Stimulated activated CD8-positive, alpha-beta memory T cell treated with anti-CD3 and anti-CD28 coated beads, Interleukin-12 subunit alpha, Interleukin-12 subunit beta, amount 100 ng/mL, for 24 hours (primary cell): ENCODE data around the gene MIA3.
A peak's percentile ranks its signal among the peaks of the same experiment; 100 is the strongest.

Experiments used
- DNase-seq: peaks from one replicate; pipeline ENCODE4 v3.0.0-alpha.2; 2020; ENCODE audit errors: extremely low read depth

Gene MIA3

DNA sequence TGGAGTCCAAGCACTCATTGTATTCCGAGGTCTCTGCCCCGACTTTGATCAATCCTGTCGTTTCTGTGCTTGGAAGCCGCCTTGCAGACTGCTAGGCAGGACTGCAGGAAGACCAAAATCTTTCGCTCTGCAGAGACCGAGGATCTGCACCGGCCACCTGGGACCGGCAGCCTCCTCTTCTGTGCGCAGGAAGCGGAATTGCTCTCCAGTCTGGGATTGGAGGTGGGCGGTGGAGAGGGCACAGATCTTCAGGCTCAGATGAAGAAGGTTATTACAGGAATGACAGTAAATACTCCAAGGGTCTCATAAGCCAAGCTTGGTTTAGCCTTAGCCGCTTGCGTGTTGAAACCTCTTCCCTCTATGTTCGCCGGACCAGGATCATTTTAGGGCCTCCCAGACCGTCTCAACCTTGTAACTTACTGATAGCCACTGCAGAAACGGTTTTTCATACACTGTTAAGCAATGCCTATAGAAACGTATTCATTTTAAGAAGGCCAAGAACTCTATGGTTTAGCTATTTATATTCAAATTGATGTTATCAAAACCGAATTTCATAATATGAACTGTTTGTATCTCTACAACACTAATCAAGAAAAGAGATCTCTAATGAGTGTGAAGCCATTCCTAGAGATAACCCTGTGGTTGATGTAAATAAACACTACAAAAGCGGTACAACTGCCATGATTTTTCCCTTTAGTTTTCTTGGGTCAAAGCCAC, 1.1 kb downstream of the MIA3 start:
- DNase-seq = no peak

DNA sequence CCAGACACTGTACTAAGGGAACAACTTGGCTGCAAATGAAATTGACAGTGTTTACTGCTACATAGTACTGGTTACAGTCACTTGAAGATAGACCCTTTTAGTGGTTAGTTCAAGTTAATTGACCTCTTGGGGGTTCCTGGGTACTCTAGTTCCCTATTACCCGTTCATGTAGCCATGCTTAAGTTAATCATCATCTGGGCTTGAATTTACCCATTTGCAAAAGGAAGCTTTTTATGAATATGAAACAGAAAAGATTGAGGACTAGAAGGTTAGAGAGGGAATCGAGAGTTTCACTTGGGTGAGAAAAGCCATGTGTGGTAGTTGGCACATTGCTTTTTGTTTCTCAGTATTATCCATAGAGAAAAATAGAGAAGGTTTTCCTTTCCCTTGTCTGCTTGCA, 2.7 kb downstream of the MIA3 start:
- no peak for DNase-seq

DNA sequence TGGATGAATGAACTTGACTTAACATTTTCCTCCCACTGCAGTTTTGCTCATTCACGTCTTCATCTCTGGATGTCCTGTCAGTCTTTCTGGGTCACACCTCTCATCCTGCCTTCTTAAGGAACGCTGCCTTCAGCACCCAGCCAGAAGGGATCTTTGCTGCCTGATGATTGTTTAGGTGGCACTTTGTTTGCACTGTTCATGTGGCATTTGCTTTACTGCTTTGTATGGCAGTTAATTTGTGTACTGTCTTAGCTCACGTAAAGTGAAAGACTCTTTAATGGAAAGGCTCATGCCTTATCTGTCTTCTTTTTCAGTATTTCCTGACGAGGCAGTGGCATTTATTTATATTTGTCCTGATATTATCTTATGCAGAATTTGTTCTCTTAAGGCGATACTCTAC, 4.9 kb downstream of the MIA3 start:
- no peak for DNase-seq

DNA sequence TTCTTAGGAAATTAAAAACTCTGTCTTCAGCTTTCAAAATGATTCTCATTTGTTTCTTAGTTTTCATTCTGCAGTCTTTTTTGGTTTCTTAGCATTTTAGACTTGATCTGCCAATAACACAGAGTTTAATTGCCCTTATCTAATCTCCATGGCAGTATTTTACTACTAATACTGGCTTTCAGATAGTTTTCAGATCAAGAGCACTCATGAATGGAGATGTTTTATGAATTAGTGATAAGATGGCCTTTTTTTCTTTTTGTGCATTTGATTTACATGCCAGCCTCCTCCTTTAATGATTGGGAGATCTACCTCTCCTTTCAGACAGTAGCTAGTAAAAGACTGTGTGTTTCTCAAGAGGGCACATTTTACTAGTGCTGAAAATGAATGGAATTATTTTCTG, 5.6 kb downstream of the MIA3 start:
- no peak for DNase-seq

DNA sequence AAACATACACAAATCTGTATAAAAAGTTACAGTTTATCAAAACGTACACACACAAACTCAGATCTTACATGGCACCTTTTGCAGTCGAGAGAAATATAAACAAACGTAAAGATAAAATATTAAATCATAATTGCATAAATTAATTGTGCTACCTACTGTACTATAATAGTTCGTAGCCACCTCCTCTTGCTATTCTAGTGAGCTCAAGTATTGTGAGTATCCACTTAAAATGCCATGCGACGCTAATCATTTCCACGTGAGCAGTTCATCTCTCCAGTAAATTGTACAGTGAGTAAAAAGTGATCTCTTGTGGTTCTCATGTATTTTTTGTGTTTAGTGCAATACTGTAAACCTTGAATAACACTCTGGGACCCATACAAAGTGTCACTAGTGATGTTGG, 6.3 kb downstream of the MIA3 start:
- no peak for DNase-seq

DNA sequence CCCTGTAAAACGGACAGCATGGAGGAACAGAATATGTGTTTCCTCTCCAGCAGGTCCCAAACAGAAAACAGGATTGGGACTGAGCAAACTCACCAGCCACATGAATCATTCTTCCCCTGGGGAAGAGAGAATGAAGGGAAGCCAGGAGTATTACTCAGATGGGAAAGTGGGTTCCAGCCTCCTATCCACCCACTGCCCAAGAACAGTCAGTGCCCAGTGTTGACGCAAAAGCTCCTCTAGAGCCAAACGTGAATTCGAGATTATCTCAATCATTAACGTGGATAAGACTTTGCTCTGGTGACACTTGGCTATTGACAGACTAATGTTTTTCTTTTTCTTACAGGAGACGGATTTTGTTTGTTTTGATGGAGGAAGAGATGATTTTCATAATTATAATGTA, 9.3 kb downstream of the MIA3 start:
- no peak for DNase-seq

DNA sequence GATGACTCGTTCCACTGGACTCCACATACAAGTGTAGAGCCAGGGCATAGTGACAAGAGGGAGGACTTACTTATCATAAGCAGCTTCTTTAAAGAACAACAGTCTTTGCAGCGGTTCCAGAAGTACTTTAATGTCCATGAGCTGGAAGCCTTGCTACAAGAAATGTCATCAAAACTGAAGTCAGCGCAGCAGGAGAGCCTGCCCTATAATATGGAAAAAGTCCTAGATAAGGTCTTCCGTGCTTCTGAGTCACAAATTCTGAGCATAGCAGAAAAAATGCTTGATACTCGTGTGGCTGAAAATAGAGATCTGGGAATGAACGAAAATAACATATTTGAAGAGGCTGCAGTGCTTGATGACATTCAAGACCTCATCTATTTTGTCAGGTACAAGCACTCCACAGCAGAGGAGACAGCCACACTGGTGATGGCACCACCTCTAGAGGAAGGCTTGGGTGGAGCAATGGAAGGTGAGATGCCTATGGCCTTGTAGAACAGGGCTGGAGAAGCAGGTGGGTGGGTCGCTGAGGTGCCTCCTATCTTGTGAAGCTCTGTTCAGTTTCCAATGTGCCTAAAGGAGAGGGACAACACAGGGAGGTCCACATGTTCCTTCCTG, 12.1 kb downstream of the MIA3 start:
- DNase-seq = no peak

DNA sequence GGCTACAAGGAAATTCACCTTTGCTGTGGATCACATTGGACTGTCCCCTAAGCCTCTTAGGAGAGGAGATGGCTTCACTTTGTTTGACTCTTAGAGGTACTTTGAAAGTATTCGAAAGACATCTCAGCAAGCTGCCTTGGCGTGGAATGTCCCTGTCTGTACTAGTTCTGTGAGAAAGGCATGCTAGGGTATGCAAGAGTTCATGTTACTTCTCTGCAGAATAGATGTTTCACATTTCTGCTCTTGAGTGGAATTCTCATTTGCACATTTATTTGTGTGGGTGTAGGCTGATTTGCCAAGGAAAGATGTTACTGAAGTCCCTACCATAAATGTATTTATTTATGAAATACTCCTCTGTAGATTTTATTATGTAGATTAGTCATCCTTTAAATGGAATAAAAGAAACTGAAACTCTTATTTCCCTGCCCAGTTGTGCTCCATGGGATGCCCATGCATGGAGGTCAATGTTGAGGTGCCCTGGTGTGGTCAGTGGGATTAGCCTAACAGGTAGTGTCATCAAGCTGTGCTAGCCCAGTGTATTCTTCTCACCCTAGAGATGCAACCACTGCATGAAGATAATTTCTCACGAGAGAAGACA, 13.8 kb downstream of the MIA3 start:
- DNase-seq = no peak

DNA sequence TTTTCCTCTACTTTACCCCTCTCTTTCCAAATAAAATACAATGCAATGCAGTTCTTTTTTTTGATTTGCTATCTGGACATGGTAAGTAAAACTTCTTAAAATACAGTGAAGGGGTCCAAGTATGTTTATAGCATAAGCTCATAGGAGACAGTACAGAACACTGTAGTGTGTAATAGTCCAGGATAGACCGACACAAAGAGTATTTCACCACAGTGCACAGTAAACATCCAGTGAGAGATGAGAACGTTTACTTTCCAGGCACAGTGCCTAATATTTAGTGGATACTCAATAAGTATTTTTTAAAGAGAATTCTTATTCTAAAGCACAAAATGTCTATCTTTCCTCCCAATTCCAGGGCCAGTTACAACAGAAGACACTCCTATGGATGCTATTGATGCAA, 14.9 kb downstream of the MIA3 start:
- DNase-seq = no peak

DNA sequence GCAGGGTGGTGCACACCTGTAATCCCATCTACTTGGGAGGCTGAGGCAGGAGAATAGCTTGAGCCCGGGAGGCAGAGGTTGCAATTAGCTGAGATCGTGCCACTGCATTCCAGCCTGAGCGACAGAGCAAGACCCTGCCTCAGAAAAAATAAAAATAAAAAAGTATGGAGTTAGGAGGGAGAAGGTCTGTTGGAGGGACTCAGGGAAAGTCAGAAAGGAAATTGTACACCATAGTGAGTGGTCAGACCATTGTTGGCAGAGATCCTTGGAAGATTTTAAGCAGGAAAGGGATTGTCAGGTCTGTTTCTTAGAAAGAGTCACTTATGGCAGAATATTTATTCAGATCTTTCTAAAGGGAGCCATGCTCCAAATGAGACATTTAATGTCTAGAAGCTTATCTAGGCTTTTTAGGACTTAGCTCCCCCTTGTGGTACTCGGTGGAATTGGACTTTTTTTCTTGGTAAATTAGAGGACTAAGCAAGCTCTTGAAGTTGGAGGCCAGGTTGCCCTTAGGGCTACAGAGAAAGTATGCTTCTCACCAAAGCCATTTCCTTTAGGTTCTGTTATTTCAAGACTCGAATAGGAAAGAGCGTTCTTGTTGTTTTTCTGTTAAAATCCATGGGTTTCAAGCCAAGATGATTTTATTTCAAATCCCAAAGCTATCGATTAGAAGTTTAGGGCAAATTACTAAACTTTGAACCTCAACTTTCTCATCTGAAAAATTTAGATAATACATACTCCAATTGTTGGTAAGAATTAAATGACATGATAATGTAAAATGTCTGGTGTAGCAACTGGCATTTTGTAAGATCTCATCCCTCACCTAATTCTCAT, 16.5 kb downstream of the MIA3 start:
- peak; percentile 22 for DNase-seq

DNA sequence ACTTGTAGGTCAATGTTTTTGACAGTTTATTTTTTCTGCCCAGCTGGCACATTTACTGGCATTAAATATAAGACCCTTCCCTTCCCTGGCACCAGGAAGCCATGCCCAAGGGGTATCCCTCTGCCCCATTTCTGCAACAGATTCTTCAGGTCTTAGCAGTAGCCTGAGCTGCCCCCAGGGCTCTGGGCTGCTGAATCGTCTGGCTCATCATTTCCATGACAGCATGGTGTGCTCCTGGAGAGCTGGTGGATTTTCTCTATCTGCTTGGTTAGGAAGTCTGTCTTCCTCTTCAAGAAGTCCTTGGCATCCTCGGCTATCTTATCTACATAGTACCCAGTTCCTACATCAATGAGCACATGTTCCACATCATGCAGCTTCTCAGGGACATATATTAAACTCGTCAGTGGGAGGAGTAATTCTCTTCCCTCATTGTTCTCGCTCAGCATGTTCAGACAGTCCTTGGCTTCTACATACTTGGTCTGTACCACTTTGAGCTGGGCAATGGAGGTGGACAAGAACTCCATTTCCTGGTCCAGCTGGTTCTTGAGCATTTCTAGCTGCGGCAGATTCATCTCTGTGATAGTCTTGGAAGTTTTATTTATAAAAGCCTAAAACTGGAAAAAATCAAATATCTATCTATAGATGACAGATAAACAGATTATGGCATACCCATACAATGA, 23.5 kb downstream of the MIA3 start:
- no peak for DNase-seq

DNA sequence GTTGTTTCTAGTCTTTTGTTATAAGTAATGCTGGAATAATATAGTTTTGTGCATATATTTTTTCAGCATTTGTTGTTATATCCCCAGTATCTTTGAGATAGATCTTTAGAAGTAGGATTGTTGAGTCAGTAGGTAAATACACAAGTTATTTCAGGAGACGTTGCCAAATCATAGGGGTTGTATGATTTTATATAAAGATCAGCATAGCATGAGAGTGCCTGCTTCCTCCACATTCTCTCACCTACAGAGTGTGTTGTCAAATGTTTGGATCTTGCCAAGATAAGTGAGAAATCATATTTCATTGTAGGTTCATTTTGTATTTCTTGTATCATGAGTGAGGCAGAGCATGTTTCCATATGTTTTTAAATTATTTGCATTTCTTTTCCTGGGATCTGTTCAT, 24.6 kb downstream of the MIA3 start:
- no peak for DNase-seq

DNA sequence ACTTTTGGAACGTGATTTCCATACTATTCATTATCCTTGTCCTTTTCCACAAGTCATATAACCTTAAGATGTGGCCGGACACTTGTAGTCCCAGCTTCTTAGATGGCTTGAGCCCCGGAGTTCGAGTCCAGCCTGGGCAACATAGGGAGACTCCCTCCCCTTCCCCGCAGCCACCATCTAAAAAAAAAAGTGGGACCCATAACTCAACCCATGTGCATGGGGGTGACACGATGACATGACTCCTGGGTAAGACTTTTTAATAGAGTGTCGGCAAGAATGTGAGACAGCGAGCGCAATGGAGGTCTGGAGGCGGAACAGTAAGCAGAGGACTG, 25.7 kb downstream of the MIA3 start:
- DNase-seq = no peak

DNA sequence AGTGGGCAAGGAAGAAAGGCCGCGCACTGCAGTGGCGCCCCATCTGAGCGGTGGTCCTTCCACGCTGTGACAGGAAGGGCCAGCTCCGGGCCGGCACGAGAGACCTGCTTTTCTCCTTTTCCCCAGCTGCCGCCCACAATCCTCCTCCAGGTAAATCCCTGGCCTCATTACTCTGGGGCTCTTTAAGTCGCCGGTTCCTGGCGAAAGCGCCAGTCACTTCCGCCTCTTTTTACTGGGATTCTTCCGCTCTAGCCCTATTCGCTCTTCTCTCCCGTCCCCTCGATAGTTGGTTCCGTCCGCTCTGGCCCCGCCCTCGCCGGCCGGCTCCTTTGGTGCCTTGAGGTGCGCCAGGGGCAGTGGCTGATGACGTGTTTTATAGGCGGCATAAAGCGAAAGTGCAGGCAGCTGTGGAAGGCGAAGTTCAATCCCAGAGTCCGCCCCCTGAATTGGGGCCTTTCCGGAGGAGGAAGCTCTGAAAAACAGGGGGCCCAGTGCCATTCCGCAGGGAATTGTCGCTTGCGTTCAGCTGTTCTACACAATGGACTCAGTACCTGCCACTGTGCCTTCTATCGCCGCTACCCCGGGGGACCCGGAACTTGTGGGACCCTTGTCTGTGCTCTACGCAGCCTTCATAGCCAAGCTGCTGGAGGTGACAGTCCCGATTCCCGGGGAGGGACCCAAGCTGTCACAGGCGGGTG, 26.2 kb downstream of the MIA3 start:
- peak; percentile 90 for DNase-seq

DNA sequence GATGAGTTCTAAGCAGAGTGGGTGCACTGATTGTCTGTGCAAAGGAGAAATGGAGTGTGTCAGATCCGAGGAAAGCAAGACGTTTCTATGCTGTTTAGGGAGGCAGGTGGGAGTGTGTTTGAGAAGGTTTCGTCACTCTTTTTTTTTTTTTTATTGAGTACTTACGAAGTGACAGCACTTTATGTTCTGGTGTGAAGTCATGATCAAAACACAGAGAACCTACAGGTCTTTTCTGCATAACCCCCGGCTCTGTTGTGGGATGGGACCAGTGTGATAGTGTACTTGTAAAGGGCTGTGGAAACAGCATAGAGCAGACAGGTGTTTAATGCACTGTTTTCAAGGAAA, 26.7 kb downstream of the MIA3 start:
- no peak for DNase-seq

DNA sequence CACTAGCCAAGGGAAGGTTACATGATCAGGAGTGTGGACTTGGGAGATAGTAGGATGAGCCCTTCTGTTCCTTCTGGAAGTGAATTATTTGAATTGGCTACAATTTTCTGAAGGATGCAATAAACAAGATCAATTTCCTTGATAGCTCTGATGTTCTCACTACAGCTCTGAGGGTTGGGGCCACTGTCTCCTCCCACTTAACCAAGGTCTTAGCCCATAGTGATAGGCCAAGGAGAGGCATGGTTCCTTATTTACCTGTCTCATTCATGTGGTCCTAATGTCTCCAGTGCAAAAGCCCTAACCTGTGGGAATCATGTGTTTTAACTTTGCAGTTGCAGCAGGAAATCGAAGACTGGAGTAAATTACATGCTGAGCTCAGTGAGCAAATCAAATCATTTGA, 34.8 kb downstream of the MIA3 start:
- no peak for DNase-seq

DNA sequence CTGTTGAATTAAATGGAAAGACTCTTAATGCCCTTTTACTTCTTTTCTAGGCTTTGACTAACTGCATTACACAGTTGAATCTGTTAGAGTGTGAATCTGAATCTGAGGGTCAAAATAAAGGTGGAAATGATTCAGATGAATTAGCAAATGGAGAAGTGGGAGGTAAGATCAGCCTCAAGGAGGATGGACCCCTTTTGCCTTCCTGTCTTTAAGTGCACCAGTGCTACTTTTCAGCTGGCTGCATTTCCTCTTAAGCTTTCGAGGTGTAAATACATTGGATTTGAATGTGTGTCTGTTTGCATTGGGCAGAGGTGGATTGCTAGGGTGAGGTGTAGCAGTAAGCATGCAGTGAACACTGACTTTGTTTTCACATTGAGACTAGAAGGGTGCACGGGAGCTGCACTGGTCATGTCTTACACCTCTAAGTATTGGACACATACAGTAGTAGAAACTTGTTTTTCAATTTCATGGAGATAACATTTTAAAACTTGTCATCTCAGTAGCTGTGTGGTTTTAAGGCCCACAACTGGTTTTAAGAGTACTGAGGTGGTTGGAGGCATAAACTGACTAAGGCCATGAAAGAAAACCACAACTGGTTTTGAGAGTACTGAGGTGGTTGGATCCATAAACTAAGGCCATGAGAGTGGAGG, 35.4 kb downstream of the MIA3 start:
- no peak for DNase-seq

DNA sequence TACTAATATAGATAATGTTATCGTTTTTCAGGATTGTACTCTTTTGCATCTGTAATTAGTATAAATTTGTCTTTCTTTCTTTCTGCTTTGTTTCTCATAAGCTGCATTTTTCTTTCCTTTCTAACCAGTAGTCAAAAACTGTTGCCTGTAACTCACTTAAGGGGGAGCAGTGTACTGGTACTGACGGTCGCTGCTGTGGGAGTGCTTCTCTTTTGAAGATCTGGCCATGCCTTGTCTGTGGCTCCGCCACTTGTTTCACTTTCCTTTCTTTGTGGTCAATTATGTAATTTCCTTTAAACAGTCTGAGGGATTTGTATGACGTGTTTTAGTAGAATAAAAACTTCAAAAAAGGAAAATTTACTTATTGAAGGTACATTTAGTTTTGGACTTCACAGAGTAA, 37.0 kb downstream of the MIA3 start:
- DNase-seq = peak; percentile 12

DNA sequence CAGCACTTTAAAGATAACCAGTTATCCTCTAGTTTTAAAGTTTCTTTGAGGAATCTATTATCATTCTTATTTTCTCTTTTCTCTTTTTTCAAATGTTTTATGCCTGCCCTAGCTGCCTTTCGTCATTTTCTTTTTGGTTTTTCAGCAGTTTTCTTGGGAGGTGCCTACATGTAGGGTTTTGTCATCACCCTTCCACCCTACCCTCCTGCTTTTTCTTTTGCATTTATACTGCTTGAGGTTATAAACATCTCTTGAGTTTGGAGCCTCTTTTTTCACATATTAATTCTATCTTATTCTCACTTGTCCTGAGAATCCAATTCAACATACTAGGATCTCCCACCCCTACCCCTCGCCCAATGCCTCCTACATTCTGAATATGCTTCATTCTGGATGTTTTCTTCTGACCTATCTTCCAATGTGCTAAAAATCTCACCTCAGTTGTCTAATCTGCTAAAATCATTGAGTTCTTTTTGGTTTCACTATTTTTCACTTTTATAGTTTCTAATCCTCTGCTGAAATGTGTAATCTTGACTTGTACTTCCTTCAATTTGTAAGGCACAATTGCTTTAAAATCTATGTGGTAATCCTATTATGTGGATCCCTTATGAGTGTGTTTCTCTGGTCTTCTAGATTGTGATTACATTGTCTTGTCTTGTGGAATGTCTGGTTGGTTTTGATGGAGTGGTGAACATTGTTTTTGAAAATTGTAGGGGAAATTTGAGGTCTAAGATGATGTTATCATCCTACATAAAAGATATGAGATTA, 38.7 kb downstream of the MIA3 start:
- no peak for DNase-seq

DNA sequence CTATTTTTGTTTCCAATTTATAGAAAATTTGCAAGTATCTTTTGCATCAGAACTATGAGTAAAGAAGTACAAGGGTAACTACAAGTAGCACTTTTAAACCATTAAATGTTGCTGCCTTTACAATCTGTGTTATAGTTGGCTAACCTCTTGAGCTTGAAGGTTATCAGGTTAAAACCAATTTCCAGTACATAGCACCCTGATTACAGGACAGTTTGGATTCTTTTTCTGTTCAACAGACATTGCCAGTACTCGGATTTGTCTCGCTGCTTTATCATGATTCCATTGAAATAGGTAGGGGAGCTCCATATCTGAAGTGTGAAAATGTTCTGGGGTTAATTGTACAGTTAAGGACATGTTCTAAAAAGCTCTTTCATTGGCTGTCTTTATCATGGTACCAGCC, 40.0 kb downstream of the MIA3 start:
- no peak for DNase-seq
